HEK293 (cell line): Measurements from ENCODE around the gene TAF15.
A peak's percentile ranks its signal among the peaks of the same experiment; 100 is the strongest.

Source experiments
- CTCF ChIA-PET: fragments of 350-600 bp; formaldehyde crosslinking; extraction: SDS; loops from one replicate; lab custom pipeline; 2021; ENCODE audit warnings: antibody characterized with exemption; lab: Yijun Ruan, JAX
- POLR2A ChIA-PET: fragments of 300-600 bp; formaldehyde crosslinking; extraction: SDS; loops from one replicate; lab custom pipeline; 2020; ENCODE audit warnings: antibody characterized with exemption, inconsistent platforms; lab: Yijun Ruan, JAX
- H3K27ac ChIP-seq: fragments of 200-500 bp; sonication (Bioruptor generic); 2 replicates; pipeline ENCODE4 v1.5.1; 2014; ENCODE audit warnings: low read depth, low read length, control low read depth, inconsistent platforms; ENCODE audit errors: extremely low read depth
- H3K36me3 ChIP-seq, 2 experiments: fragments of 200-500 bp in 1 of 2; sonication (Bioruptor generic) in 1 of 2; 1 replicate in 1 of 2; 2 replicates in 1 of 2; pipeline ENCODE4 v1.5.1; 2014 to 2017; ENCODE audit warnings: inconsistent platforms in 2 of 2, low read length in 2 of 2; ENCODE audit not compliant: control insufficient read depth in 2 of 2, insufficient read depth in 1 of 2
- H3K4me1 ChIP-seq: fragments of 200-500 bp; sonication (Bioruptor generic); 2 replicates; pipeline ENCODE4 v1.5.1; 2014; ENCODE audit warnings: mild to moderate bottlenecking, low read length, inconsistent platforms; ENCODE audit not compliant: control insufficient read depth, insufficient read depth
- H3K4me3 ChIP-seq: 2 replicates; pipeline ENCODE4 v1.5.1; 2011; ENCODE audit warnings: low read depth, mild to moderate bottlenecking, control low read depth, low read length, moderate library complexity
- H3K9me3 ChIP-seq: fragments of 200-500 bp; sonication (Bioruptor generic); 2 replicates; pipeline ENCODE4 v1.5.1; 2014; ENCODE audit warnings: low read depth, low read length, inconsistent platforms; ENCODE audit not compliant: control insufficient read depth, insufficient read depth
- MZF1 ChIP-seq: fragments of 450-650 bp; formaldehyde crosslinking; IDR thresholded peaks from 2 replicates; pipeline ENCODE4 v1.5.1; 2017; ENCODE audit warnings: missing biosample characterization, missing genetic modification characterization, borderline replicate concordance
- ZIC2 ChIP-seq: fragments of 450-650 bp; formaldehyde crosslinking; IDR thresholded peaks from 2 replicates; pipeline ENCODE4 v1.5.1; 2016; ENCODE audit warnings: missing biosample characterization, missing genetic modification characterization
- ZNF184 ChIP-seq: fragments of 450-650 bp; IDR thresholded peaks from 2 replicates; pipeline ENCODE4 v1.5.1; 2018; ENCODE audit warnings: missing biosample characterization, mild to moderate bottlenecking, missing genetic modification characterization
- ZNF202 ChIP-seq: fragments of 450-650 bp; formaldehyde crosslinking; IDR thresholded peaks from 2 replicates; pipeline ENCODE4 v1.5.1; 2016; ENCODE audit warnings: missing biosample characterization, missing genetic modification characterization, borderline replicate concordance
- ZNF366 ChIP-seq: fragments of 450-650 bp; formaldehyde crosslinking; conservative IDR thresholded peaks from 2 replicates; pipeline ENCODE4 v1.5.1; 2016; ENCODE audit warnings: missing biosample characterization, missing genetic modification characterization
- ZNF510 ChIP-seq: fragments of 450-650 bp; formaldehyde crosslinking; IDR thresholded peaks from 2 replicates; pipeline ENCODE4 v1.5.1; 2018; ENCODE audit warnings: mild to moderate bottlenecking, missing genetic modification characterization, missing biosample characterization; ENCODE audit not compliant: insufficient replicate concordance
- ZNF529 ChIP-seq: fragments of 450-650 bp; formaldehyde crosslinking; IDR thresholded peaks from 2 replicates; pipeline ENCODE4 v1.5.1; 2017; ENCODE audit warnings: missing genetic modification characterization, missing biosample characterization; ENCODE audit not compliant: insufficient replicate concordance
- ZNF654 ChIP-seq: fragments of 450-650 bp; formaldehyde crosslinking; IDR thresholded peaks from 2 replicates; pipeline ENCODE4 v1.5.1; 2016; ENCODE audit warnings: low read depth, missing biosample characterization, missing genetic modification characterization
- ZNF701 ChIP-seq: fragments of 450-650 bp; formaldehyde crosslinking; IDR thresholded peaks from 2 replicates; pipeline ENCODE4 v1.5.1; 2016; ENCODE audit warnings: missing biosample characterization, missing genetic modification characterization
- ZNF792 ChIP-seq: fragments of 450-650 bp; formaldehyde crosslinking; IDR thresholded peaks from 2 replicates; pipeline ENCODE4 v1.5.1; 2016; ENCODE audit warnings: missing biosample characterization, missing genetic modification characterization
- ZNF830 ChIP-seq: fragments of 450-650 bp; IDR thresholded peaks from 2 replicates; pipeline ENCODE4 v1.5.0; 2018; ENCODE audit warnings: missing biosample characterization, missing genetic modification characterization, low read depth, mild to moderate bottlenecking, moderate library complexity
- TF ChIP-seq, protein P1 (sequence below): fragments of 450-650 bp; formaldehyde crosslinking; IDR thresholded peaks from 2 replicates; pipeline ENCODE4 v1.5.1; 2016; ENCODE audit warnings: missing biosample characterization, missing genetic modification characterization
- TF ChIP-seq, protein P2 (sequence below): fragments of 450-650 bp; formaldehyde crosslinking; IDR thresholded peaks from 2 replicates; pipeline ENCODE4 v1.5.1; 2017; ENCODE audit warnings: missing biosample characterization, mild to moderate bottlenecking, missing genetic modification characterization, moderate library complexity
- TF ChIP-seq, protein P3 (sequence below): IDR thresholded peaks from 2 replicates; pipeline ENCODE4 v1.6.1; 2011; ENCODE audit warnings: mild to moderate bottlenecking, low read depth, low read length, borderline replicate concordance
- TF ChIP-seq, protein P4 (sequence below): fragments of 450-650 bp; formaldehyde crosslinking; IDR thresholded peaks from 2 replicates; pipeline ENCODE4 v1.5.1; 2016; ENCODE audit warnings: missing biosample characterization, missing genetic modification characterization, low read depth

The TAF15 gene

DNA sequence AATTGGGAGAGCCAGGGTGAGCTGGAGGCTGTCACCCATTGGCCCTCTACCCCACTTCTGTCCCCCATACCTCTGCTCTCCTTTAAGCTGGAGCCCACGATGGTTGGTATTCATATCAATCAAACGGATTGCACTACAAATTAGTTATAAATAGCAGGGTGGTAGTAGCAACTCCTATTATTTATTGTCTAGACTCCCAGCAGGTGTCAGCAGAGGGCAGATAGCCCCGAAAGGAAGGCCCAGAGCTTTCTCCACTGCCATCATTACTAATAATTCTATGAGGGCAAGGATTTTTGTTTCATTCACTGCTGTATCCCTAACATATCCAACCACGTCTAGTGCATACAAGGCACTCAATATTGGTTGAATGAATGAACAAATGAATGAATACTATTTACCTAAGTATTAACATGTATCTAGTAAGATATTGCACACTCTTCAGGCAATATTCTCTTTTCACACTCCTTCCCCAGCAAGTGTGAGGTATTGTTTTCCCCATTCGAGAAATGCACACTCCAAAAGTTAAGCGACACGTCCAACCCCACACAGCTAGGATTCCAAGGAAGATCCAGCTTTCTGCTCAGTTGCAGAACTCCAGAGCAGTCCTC lies 42.3 kb upstream of the TAF15 start:
- no peaks in the 10 kb centered on the region; the same call in 1 of the 2 replicates for H3K4me1 ChIP-seq
- no peaks in the 10 kb centered on the region for H3K36me3 ChIP-seq
- TF ChIP-seq ZNF701 (tag by site-specific recombination) (no peak), ZNF529 (tag by site-specific recombination) (no peak), ZNF830 (tag by site-specific recombination) (no peak), ZNF792 (tag by site-specific recombination) (no peak), ZNF654 (tag by site-specific recombination) (peak; percentile 37), ZNF202 (no peak)
- TF ChIP-seq, protein P1, sequence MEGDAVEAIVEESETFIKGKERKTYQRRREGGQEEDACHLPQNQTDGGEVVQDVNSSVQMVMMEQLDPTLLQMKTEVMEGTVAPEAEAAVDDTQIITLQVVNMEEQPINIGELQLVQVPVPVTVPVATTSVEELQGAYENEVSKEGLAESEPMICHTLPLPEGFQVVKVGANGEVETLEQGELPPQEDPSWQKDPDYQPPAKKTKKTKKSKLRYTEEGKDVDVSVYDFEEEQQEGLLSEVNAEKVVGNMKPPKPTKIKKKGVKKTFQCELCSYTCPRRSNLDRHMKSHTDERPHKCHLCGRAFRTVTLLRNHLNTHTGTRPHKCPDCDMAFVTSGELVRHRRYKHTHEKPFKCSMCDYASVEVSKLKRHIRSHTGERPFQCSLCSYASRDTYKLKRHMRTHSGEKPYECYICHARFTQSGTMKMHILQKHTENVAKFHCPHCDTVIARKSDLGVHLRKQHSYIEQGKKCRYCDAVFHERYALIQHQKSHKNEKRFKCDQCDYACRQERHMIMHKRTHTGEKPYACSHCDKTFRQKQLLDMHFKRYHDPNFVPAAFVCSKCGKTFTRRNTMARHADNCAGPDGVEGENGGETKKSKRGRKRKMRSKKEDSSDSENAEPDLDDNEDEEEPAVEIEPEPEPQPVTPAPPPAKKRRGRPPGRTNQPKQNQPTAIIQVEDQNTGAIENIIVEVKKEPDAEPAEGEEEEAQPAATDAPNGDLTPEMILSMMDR (tag by site-specific recombination), result peak; percentile 21; the same call in 1 of the 2 replicates
- no peak overlapping the region for H3K27ac ChIP-seq
- no peak overlapping the region for H3K4me3 ChIP-seq
- POLR2A ChIA-PET, result interaction anchor here (1.0 to 2.1 kb wide), 2 partner anchors 29 to 42 kb away, joined by 3 to 13 read pairs; partner anchors contain the start of genes MMP28 and TAF15
- CTCF ChIA-PET, result interaction anchor here (0.5 to 6.2 kb wide), 14 partner anchors 9 to 442 kb away, joined by 3 to 104 read pairs (median 4); partner anchors contain the start of genes MMP28 and TAF15
- no peaks in the 10 kb centered on the region for H3K9me3 ChIP-seq

DNA sequence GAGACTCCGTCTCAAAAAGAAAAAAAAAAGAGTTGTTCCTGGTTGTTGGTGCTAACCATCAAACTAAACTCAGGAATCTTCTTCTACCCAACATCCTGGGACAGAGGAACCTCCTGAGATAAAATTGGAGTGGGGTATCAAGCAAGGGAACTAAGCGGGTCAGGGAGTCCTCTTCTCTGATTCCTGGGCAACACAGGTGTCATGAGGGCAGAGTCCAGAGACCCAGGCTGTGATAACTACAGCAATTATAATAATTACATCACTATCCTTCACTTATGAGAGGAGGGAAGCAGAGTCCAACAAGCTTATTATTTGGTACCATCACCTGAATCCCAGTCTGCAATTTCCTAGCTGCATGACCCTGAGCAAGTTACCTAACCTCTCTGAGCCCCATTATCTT lies 40.5 kb upstream of the TAF15 start:
- Histone ChIP-seq H3K27ac (no peak overlapping the region), H3K4me3 (no peak overlapping the region), H3K36me3 (no peaks in the 10 kb centered on the region), H3K4me1 (no peaks in the 10 kb centered on the region; the same call in 1 of the 2 replicates), H3K9me3 (no peaks in the 10 kb centered on the region)
- TF ChIP-seq, protein P2, sequence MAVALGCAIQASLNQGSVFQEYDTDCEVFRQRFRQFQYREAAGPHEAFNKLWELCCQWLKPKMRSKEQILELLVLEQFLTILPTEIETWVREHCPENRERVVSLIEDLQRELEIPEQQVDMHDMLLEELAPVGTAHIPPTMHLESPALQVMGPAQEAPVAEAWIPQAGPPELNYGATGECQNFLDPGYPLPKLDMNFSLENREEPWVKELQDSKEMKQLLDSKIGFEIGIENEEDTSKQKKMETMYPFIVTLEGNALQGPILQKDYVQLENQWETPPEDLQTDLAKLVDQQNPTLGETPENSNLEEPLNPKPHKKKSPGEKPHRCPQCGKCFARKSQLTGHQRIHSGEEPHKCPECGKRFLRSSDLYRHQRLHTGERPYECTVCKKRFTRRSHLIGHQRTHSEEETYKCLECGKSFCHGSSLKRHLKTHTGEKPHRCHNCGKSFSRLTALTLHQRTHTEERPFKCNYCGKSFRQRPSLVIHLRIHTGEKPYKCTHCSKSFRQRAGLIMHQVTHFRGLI (tag by site-specific recombination), result no peak
- TF ChIP-seq ZNF366 (tag by site-specific recombination) (no peak), ZNF184 (no peak), MZF1 (tag by site-specific recombination) (no peak), ZNF510 (tag by site-specific recombination) (no peak), ZIC2 (tag by site-specific recombination) (no peak)
- TF ChIP-seq, protein P3, sequence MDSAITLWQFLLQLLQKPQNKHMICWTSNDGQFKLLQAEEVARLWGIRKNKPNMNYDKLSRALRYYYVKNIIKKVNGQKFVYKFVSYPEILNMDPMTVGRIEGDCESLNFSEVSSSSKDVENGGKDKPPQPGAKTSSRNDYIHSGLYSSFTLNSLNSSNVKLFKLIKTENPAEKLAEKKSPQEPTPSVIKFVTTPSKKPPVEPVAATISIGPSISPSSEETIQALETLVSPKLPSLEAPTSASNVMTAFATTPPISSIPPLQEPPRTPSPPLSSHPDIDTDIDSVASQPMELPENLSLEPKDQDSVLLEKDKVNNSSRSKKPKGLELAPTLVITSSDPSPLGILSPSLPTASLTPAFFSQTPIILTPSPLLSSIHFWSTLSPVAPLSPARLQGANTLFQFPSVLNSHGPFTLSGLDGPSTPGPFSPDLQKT, result no peak
- TF ChIP-seq, protein P4, sequence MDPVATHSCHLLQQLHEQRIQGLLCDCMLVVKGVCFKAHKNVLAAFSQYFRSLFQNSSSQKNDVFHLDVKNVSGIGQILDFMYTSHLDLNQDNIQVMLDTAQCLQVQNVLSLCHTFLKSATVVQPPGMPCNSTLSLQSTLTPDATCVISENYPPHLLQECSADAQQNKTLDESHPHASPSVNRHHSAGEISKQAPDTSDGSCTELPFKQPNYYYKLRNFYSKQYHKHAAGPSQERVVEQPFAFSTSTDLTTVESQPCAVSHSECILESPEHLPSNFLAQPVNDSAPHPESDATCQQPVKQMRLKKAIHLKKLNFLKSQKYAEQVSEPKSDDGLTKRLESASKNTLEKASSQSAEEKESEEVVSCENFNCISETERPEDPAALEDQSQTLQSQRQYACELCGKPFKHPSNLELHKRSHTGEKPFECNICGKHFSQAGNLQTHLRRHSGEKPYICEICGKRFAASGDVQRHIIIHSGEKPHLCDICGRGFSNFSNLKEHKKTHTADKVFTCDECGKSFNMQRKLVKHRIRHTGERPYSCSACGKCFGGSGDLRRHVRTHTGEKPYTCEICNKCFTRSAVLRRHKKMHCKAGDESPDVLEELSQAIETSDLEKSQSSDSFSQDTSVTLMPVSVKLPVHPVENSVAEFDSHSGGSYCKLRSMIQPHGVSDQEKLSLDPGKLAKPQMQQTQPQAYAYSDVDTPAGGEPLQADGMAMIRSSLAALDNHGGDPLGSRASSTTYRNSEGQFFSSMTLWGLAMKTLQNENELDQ (tag by site-specific recombination), result no peak
- ChIA-PET CTCF (interaction anchor here (0.6 to 6.2 kb wide), 9 partner anchors 14 to 146 kb away, joined by 3 to 53 read pairs (median 4); partner anchors contain the start of gene TAF15), POLR2A (interaction anchor here (1.3 to 1.5 kb wide), 2 partner anchors 18 to 40 kb away, joined by 5 to 7 read pairs; partner anchors contain the start of gene TAF15)
